Measurements from ENCODE around the gene ALK.

The ALK gene

GRCh38 chr2:29394311-29394980 is 526.9 kb downstream of the ALK start:
- H3K4me1 ChIP-seq (ENCODE audit: insufficient read depth, low read length, severe bottlenecking), result no peaks in the 10 kb centered on the region
- H3K27ac ChIP-seq (ENCODE audit: low read depth, low read length, poor library complexity, severe bottlenecking), result no peak overlapping the region
- no peaks in the 10 kb centered on the region for H3K36me3 ChIP-seq (ENCODE audit: insufficient read depth, low read length)
- no peak overlapping the region for H3K4me3 ChIP-seq (ENCODE audit: low read depth, low read length, poor library complexity, severe bottlenecking)
- no peaks in the 10 kb centered on the region for H3K27me3 ChIP-seq (ENCODE audit: insufficient read depth, low read length)
- no peaks in the 10 kb centered on the region for H3F3A ChIP-seq (ENCODE audit: insufficient read depth, low read length)
- H3K4me2 ChIP-seq (ENCODE audit: low read length), result no peak overlapping the region
- H2AFZ ChIP-seq (ENCODE audit: low read length), result no peak overlapping the region
- H3K9me2 ChIP-seq (ENCODE audit: low read depth, low read length), result no peaks in the 10 kb centered on the region
- no peaks in the 10 kb centered on the region for H3K79me2 ChIP-seq (ENCODE audit: insufficient read depth, low read length)
- no peak overlapping the region for H3K9ac ChIP-seq (ENCODE audit: low read length)
- no peaks in the 10 kb centered on the region for H4K20me1 ChIP-seq (ENCODE audit: insufficient read depth, low read length)
- no peaks in the 10 kb centered on the region for H3K9me3 ChIP-seq (ENCODE audit: low read length)
- TF ChIP-seq EZH2 (IDR thresholded peaks at IDR 0.05; ENCODE audit: borderline replicate concordance, low read length) (no peak), CTCF (IDR thresholded peaks at IDR 0.05; ENCODE audit: low read length) (no peak)

- Histone ChIP-seq H3K9ac (ENCODE audit: low read length) (no peak overlapping the region), H3K27ac (ENCODE audit: low read depth, low read length, poor library complexity, severe bottlenecking) (no peak overlapping the region), H3K4me3 (ENCODE audit: low read depth, low read length, poor library complexity, severe bottlenecking) (no peak overlapping the region), H3K9me2 (ENCODE audit: low read depth, low read length) (no peaks in the 10 kb centered on the region), H3K79me2 (ENCODE audit: insufficient read depth, low read length) (no peaks in the 10 kb centered on the region), H2AFZ (ENCODE audit: low read length) (no peak overlapping the region), H3K4me1 (ENCODE audit: insufficient read depth, low read length, severe bottlenecking) (no peaks in the 10 kb centered on the region), H3K36me3 (ENCODE audit: insufficient read depth, low read length) (no peaks in the 10 kb centered on the region), H3K9me3 (ENCODE audit: low read length) (no peaks in the 10 kb centered on the region), H4K20me1 (ENCODE audit: insufficient read depth, low read length) (no peaks in the 10 kb centered on the region), H3K4me2 (ENCODE audit: low read length) (no peak overlapping the region), H3K27me3 (ENCODE audit: insufficient read depth, low read length) (0 out of 2 replicates have a peak, but pooled peaks cover under 1% of the 10 kb centered on the region), H3F3A (ENCODE audit: insufficient read depth, low read length) (no peaks in the 10 kb centered on the region)
- no peak for TF ChIP-seq EZH2 (IDR thresholded peaks at IDR 0.05; ENCODE audit: borderline replicate concordance, low read length)
- no peak for TF ChIP-seq CTCF (IDR thresholded peaks at IDR 0.05; ENCODE audit: low read length)
Observed at GRCh38 chr2:29393676-29394075, 527.7 kb downstream of the ALK start.

GRCh38 chr2:29392774-29393173 is 528.6 kb downstream of the ALK start:
- no peak overlapping the region for H3K4me2 ChIP-seq (ENCODE audit: low read length)
- no peaks in the 10 kb centered on the region for H3K36me3 ChIP-seq (ENCODE audit: insufficient read depth, low read length)
- H3K27me3 ChIP-seq (ENCODE audit: insufficient read depth, low read length), result 0 out of 2 replicates have a peak, but pooled peaks cover 3% of the 10 kb centered on the region
- H3K4me1 ChIP-seq (ENCODE audit: insufficient read depth, low read length, severe bottlenecking), result no peaks in the 10 kb centered on the region
- H3K79me2 ChIP-seq (ENCODE audit: insufficient read depth, low read length), result no peaks in the 10 kb centered on the region
- no peak for TF ChIP-seq CTCF (IDR thresholded peaks at IDR 0.05; ENCODE audit: low read length)
- no peak for TF ChIP-seq EZH2 (IDR thresholded peaks at IDR 0.05; ENCODE audit: borderline replicate concordance, low read length)
- no peak overlapping the region for H3K27ac ChIP-seq (ENCODE audit: low read depth, low read length, poor library complexity, severe bottlenecking)
- H2AFZ ChIP-seq (ENCODE audit: low read length), result no peak overlapping the region
- H3F3A ChIP-seq (ENCODE audit: insufficient read depth, low read length), result no peaks in the 10 kb centered on the region
- H4K20me1 ChIP-seq (ENCODE audit: insufficient read depth, low read length), result no peaks in the 10 kb centered on the region
- H3K9me2 ChIP-seq (ENCODE audit: low read depth, low read length), result no peaks in the 10 kb centered on the region
- H3K4me3 ChIP-seq (ENCODE audit: low read depth, low read length, poor library complexity, severe bottlenecking), result no peak overlapping the region
- no peaks in the 10 kb centered on the region for H3K9me3 ChIP-seq (ENCODE audit: low read length)
- no peak overlapping the region for H3K9ac ChIP-seq (ENCODE audit: low read length)
